Measurements from ENCODE around the gene IL1RN.

Gene IL1RN

GRCh38 chr2:113157118-113157896 is 29.9 kb downstream of the IL1RN start:
- ATAC-seq, result peak; percentile 57 to 68

- peak; percentile 92 to 93 for ATAC-seq
These were observed 30.7 kb downstream of the IL1RN start for GRCh38 chr2:113157897-113158753.

- no peak for ATAC-seq
These were observed 31.6 kb downstream of the IL1RN start for GRCh38 chr2:113158884-113159553.

GRCh38 chr2:113160248-113160647 is 32.9 kb downstream of the IL1RN start:
- no peak for ATAC-seq

- ATAC-seq, result no peak
These were observed 33.6 kb downstream of the IL1RN start for GRCh38 chr2:113160962-113161361.

GRCh38 chr2:113162173-113162572 is 34.8 kb downstream of the IL1RN start:
- no peak for ATAC-seq

GRCh38 chr2:113162869-113163268 is 35.5 kb downstream of the IL1RN start:
- ATAC-seq, result no peak

- ATAC-seq, result no peak
These were observed 37.0 kb downstream of the IL1RN start for GRCh38 chr2:113164215-113164929.

- no peak for ATAC-seq
These were observed 37.7 kb downstream of the IL1RN start for GRCh38 chr2:113164930-113165585.

GRCh38 chr2:113166187-113166645 is 38.8 kb downstream of the IL1RN start:
- no peak for ATAC-seq

- peak; percentile 75 to 81 for ATAC-seq
These were observed 39.9 kb downstream of the IL1RN start for GRCh38 chr2:113167115-113167932.

GRCh38 chr2:113167962-113168340 is 40.6 kb downstream of the IL1RN start:
- no peak for ATAC-seq

- peak in 1 of 2 donors; percentile 10 for ATAC-seq
These were observed 41.7 kb downstream of the IL1RN start for GRCh38 chr2:113169002-113169530.

- ATAC-seq, result no peak
These were observed 42.2 kb downstream of the IL1RN start for GRCh38 chr2:113169586-113169985.

- ATAC-seq, result no peak
These were observed 44.1 kb downstream of the IL1RN start for GRCh38 chr2:113171334-113172075.

- no peak for ATAC-seq
These were observed 45.5 kb downstream of the IL1RN start for GRCh38 chr2:113172721-113173541.

- ATAC-seq, result peak; percentile 84 to 86
These were observed 46.4 kb downstream of the IL1RN start, which contains the start of gene PSD4 for GRCh38 chr2:113173542-113174375. Gene PSD4, plus strand, starts transcription at chr2:113173971. Its CDS starts 8,486 bp downstream, at chr2:113182457.

GRCh38 chr2:113174376-113174750 is 47.0 kb downstream of the IL1RN start:
- no peak for ATAC-seq
